Heart right ventricle (tissue), 16 donors: ENCODE measurements around the gene GPATCH8. TPM values are rescaled to one million over a fixed set of nuclear protein-coding genes. Genes with fewer than 3 reads are reported as not detected.

Source experiments
- ATAC-seq, 8 donors: fragments of 200-7000 bp; cut with Tn5 transposase; one replicate each; pipeline ENCODE4 v1.9.1; 2020; ENCODE audit warnings: mild to moderate bottlenecking in 8 of 8, moderate library complexity in 8 of 8, moderate number of reproducible peaks in 1 of 8
- DNase-seq, 2 donors: peaks; one replicate each; pipeline ENCODE4 v3.0.0-alpha.2; 2020
- H3K27ac ChIP-seq, 10 donors: fragments of 200-600 bp; sonication (generic) in 2 of 10; one replicate each; pipeline versions ENCODE4 v1.5.0 to v1.8.0; 2020 to 2022; ENCODE audit warnings: mild to moderate bottlenecking in 3 of 10
- H3K27me3 ChIP-seq, 7 donors: fragments of 200-600 bp; one replicate each; pipeline ENCODE4 v1.8.0; 2021 to 2022; ENCODE audit warnings: mild to moderate bottlenecking in 2 of 7
- H3K36me3 ChIP-seq, 9 donors: fragments of 200-600 bp; sonication (generic) in 1 of 9; one replicate each; pipeline versions ENCODE4 v1.5.0 to v1.8.0; 2020 to 2022; ENCODE audit warnings: mild to moderate bottlenecking in 2 of 9
- H3K4me1 ChIP-seq, 9 donors: fragments of 200-600 bp; sonication (generic) in 1 of 9; one replicate each; pipeline versions ENCODE4 v1.5.0 to v1.8.0; 2020 to 2022; ENCODE audit warnings: mild to moderate bottlenecking in 4 of 9
- H3K4me3 ChIP-seq, 10 donors: fragments of 200-600 bp; sonication (generic) in 2 of 10; one replicate each; pipeline versions ENCODE4 v1.5.0 to v1.8.0; 2020 to 2022; ENCODE audit warnings: mild to moderate bottlenecking in 7 of 10, moderate library complexity in 2 of 10
- H3K9me3 ChIP-seq, 11 donors: fragments of 200-600 bp in 10 of 11; sonication (generic) in 2 of 11; one replicate each; pipeline versions ENCODE4 v1.5.0 to v1.8.0; 2013 to 2022; ENCODE audit warnings: mild to moderate bottlenecking in 2 of 11, control low read depth in 1 of 11, moderate library complexity in 1 of 11
- CTCF ChIP-seq, 9 donors: fragments of 200-600 bp; sonication (generic) in 2 of 9; IDR thresholded peaks; one replicate each; pipeline versions ENCODE4 v1.5.0 to v1.8.0; 2021 to 2022; ENCODE audit warnings: antibody characterized with exemption in 9 of 9, mild to moderate bottlenecking in 5 of 9, moderate library complexity in 1 of 9
- WGBS, 2 donors: extraction: QIAGEN DNeasy Blood & Tissue Kit; methylation state at CpG; one replicate each; pipeline ENCODE4 v1.1.7; 2013; ENCODE audit warnings: inconsistent platforms in 1 of 2; 5-methylcytosine and 5-hydroxymethylcytosine counted together
- intact Hi-C, 10 donors: fragments of 100-400 bp; cut with DNase I; formaldehyde crosslinking; loops; one replicate each; pipeline versions ENCODE4 v1.11.1 to v1.14.2; 2022
- polyA plus RNA-seq, 2 donors: library from polyadenylated mRNA; stranded (reverse); fragments of 200-250 nt; gene quantifications; one replicate each; pipeline ENCODE4 v1.2.3, GENCODE V29; 2013
- total RNA-seq, 10 donors: library from RNA; stranded (reverse); fragmentation: NEBNext Ultra II Directional in 3 of 10; extraction: Animal tissue kit (Norgen Biotek cat#: 25700) in 3 of 10; gene quantifications; one replicate each; pipeline versions ENCODE4 v1.2.1 to v1.2.4, GENCODE V29; 2021 to 2023
- donor health status: Arrhythmogenic right ventricular cardiomyopathy.
- donor health status: ischemic (EF 13 %, LVEDD 7.1; RV severe dilation, severe dysfunction).
- donor health status: healthy with polysubstance abuse.
- donor health status: DM: no; HTN: yes; CAD: no.
- donor health status: DM: no; HTN: no; CAD: no.
- donor health status: ischemic (EF 25% LVEDD 6.9; RV normal size, moderate dysfunction).
- donor health status: ischemic (EF 25% LVEDD 5.7; RV mildly dilated, moderate dysfunction).
- donor health status: healthy.
- donor health status: DM: yes; HTN: yes; CAD: no.
- donor health status: Ischemic cardiomyopathy.
- donor health status: ischemic (EF 35%, LVEDD 5.7; RV mildly dilated, moderate dysfunction).
- donor health status: nonischemic (EF 11% LVEDD 7.7; RV severe dilation, severe dysfunction).
- donor health status: DM: yes; HTN: yes; CAD: no.
- donor health status: PGD.
- donor health status: ischemic (EF 29% LVEDD 5.4; RV normal size, mild dysfunction).
- donor health status: nonischemic (EF 23%, LVEDD 6.1; RV moderate dilation, normal function).

Gene GPATCH8
- total and polyA plus RNA-seq, 12 donors, result 5.8 to 25.1 (median 22.0) TPM

- 88 to 90% methylated on average over 6 of the region's 6 CpGs for WGBS, 2 donors
- Histone ChIP-seq H3K27ac (no peak overlapping the region), H3K9me3 (no peaks in the 10 kb centered on the region), H3K36me3 (peaks cover 0 to 29% (median 3%) of the 10 kb centered on the region in 9 donors), H3K4me3 (no peak overlapping the region), H3K27me3 (no peaks in the 10 kb centered on the region), H3K4me1 (no peaks in the 10 kb centered on the region)
- no peak for TF ChIP-seq CTCF (IDR thresholded peaks at IDR 0.05)
- ATAC-seq, result no peak
- DNase-seq, result no peak
- intact Hi-C loops, result no loop called here
Measured at GRCh38 chr17:44451016-44451627, 52.1 kb downstream of the GPATCH8 start.

GRCh38 chr17:44448412-44448811 lies 54.8 kb downstream of the GPATCH8 start:
- TF ChIP-seq CTCF (IDR thresholded peaks at IDR 0.05), result no peak
- intact Hi-C loops, result no loop called here
- Histone ChIP-seq H3K4me3 (no peak overlapping the region), H3K27ac (no peak overlapping the region), H3K4me1 (no peaks in the 10 kb centered on the region), H3K9me3 (no peaks in the 10 kb centered on the region), H3K36me3 (peaks cover 0 to 12% (median 0%) of the 10 kb centered on the region in 9 donors), H3K27me3 (no peaks in the 10 kb centered on the region)
- WGBS, 2 donors, result 60 to 100% methylated on average over 1 of the region's 1 CpG
- ATAC-seq (no peak), DNase-seq (no peak)

- Histone ChIP-seq H3K36me3 (peaks cover 0 to 4% (median 0%) of the 10 kb centered on the region in 9 donors), H3K27me3 (no peaks in the 10 kb centered on the region), H3K4me3 (no peak overlapping the region), H3K27ac (no peak overlapping the region), H3K9me3 (no peaks in the 10 kb centered on the region), H3K4me1 (peaks cover 0 to 5% (median 0%) of the 10 kb centered on the region in 9 donors)
- no peak for TF ChIP-seq CTCF (IDR thresholded peaks at IDR 0.05)
- DNase-seq (no peak), ATAC-seq (no peak)
- intact Hi-C loops, result loop anchor here in 1 of 10 donors (5.0 kb wide), 1 partner anchor 58 kb away; the partner anchor contains the start of gene GPATCH8
- WGBS, 2 donors, result 97 to 98% methylated on average over 6 of the region's 6 CpGs
Measured at GRCh38 chr17:44444735-44445105, 58.5 kb downstream of the GPATCH8 start.

- Histone ChIP-seq H3K4me3 (no peak overlapping the region), H3K36me3 (peaks cover 0 to 4% (median 0%) of the 10 kb centered on the region in 9 donors), H3K9me3 (no peaks in the 10 kb centered on the region), H3K27me3 (no peaks in the 10 kb centered on the region), H3K4me1 (peaks cover 0 to 22% (median 17%) of the 10 kb centered on the region in 9 donors), H3K27ac (no peak overlapping the region)
- WGBS, 2 donors, result 96% methylated on average over 3 of the region's 3 CpGs
- intact Hi-C loops, result loop anchor here in 1 of 10 donors (5.0 kb wide), 1 partner anchor 59 kb away; the partner anchor contains the start of gene GPATCH8
- no peak for TF ChIP-seq CTCF (IDR thresholded peaks at IDR 0.05)
- ATAC-seq, result no peak
- DNase-seq, result no peak
Measured at GRCh38 chr17:44442806-44443205, 60.4 kb downstream of the GPATCH8 start.
